ENCODE data around the gene ZNF398.

GRCh38 chr7:149228831-149229471 lies 81.7 kb downstream of the ZNF398 start:
- TF ChIP-seq CTCF (IDR thresholded peaks at IDR 0.05), result no peak
- TF ChIP-seq POLR2A (IDR thresholded peaks at IDR 0.05), result no peak
